ENCODE results near the gene ACSS2.

ACSS2 gene

DNA sequence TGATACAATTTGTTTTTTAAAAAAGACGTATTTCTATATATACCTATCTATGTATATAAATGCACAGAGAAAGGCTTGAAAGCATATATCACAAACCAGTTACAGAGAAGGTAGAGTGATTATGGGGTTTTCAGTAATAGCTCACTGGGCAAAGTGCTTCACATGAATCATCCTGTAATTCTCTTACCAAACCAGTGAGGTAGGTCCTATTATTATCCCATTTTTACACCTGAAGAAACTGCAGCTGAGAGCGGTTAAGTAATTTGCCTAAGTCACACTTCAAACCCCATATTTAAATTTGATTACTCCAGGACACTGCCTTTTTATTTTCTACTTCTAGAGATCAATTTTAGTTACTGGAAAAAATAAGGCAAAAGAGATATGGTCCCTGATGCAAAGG is 74.8 kb downstream of the ACSS2 start:
- DNase-seq: no peak

DNA sequence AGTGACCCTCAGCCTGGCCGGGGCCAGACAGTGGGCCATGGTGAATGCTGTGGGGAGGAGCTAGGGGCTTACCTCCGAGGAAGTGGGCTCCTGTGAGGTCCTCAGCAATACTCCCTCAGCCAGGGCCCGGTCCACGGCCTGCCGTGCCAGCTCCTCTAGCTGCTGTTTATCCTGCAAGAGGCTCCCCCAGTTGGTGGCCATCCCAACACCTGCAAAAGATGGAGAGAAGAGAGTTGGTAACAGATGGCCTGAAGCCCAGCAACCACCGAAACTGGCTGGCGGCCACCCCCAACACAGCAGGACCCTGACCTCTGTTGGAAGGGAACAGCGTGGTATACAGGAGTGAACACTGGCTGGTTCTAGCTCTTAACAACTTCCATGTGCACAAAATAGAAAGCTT is 75.2 kb downstream of the ACSS2 start:
- no peak for DNase-seq

DNA sequence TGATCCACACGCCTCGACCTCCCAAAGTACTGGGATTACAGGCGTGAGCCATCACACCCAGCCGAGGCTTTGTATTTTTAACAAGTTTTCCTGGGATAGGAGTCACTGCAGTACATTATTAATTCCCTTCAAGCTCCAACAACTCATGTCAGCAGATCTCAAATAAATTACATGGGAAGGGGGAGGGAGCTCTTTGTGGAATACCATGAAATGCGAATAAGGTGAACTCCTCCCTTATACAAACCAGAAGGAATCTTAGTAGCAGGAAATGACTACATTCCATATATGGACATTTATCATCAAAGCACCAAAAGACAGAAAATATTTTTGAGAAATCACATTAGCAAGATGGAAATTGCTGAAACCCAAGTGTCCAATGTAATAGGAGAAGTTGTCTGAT is 76.3 kb downstream of the ACSS2 start:
- DNase-seq: no peak

DNA sequence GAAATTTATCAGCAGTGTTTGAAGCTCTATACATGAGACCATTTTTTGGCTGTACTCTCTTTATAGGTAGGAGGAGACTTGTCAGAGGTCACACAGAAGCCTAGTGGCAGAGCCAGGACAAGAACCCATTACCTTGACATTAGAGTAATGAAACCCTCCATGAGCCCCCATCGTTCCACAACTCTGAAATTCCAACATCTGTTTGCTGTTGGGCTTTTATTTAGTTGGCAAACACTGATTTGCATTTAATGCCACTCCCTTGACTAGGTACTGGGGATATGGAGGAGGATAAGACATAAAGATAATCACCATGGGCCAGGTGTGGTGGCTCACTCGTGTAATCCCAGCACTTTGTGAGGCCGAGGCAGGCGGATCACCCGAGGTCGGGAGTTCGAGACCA is 77.5 kb downstream of the ACSS2 start:
- no peak for DNase-seq

DNA sequence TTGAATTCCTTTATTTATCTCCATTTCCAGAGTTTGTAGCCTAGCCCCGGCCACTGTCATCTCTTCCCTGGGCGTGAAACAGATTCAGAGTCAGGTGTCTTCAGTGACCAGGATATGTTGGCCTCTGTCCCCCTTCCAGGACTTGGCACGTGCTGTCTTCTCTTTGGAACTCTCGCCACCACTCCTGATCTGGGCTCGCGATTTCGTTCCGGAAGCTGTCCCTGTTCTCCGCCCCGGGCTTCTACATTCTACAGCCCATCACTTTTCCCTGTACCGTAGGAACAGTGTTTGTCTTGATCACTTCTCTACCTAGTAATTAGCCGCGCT is 78.5 kb downstream of the ACSS2 start:
- DNase-seq: no peak

DNA sequence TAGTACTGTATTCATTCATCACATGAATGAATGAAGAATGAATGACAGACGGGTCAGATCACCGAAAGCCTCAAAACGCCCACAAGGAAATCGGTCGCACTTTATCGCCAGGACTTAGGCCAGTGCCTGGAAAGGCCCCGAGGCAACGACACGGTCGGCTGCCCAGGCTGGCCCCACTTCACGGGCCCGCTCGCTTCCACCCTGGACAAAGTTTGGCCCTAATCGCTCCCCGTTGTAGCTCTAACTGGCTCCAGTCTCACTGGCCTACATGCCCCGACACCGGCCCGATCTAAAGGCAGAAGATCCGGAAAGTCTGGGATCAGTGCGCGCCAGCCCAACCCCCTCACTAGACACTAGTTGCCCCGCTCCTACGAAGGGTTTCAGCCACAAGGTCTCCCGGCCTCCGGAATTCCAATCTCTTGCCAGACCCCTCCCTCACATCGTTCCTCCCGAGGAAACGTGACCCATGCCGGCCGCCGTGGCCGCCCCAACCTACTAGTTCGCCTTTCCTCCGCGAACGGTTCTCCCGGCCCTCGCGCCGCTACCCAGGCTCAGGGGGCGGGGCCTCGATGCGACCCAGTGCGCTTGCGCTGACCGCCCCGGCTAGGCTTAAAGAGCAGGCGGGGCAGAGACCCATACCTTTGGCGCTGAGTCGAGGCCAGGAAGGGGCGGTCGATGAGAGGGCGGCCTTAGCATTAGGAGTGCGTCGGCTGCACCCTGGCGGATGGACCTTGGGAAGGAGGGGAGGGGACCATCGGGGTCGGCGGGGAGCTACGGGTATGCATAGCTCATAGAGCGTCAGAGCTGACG is 79.0 kb downstream of the ACSS2 start, which contains the start of the genes GSS and MYH7B:
TSS of gene GSS (minus strand) at position 576 of the 810 bp plus-strand sequence. CDS start 3,954 bp downstream, outside the sequence.
TSS of gene MYH7B (plus strand) at position 638 of the 810 bp plus-strand sequence. CDS start 22,138 bp downstream, outside the sequence.
- DNase-seq: peak; percentile 97

DNA sequence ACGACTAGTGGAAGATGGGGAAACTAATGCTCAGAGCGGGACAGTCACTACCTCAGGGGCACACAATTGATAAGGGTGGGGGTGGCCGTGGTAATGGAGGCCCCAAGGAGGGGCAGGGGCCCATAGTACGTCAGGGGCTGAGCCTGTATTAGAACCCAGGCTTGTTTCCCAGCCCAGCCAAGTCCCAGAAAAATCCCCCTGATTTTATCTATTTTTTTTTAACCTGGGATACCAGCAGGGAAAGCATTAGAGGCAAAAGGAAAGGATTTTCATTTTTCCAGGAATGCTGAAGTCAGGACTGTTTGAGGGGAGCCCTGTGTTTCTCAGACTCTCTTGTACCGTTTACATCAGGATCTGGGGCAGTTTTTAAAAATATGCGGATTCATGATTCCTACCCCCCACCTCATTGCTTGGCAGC is 79.6 kb downstream of the ACSS2 start:
- DNase-seq: no peak

DNA sequence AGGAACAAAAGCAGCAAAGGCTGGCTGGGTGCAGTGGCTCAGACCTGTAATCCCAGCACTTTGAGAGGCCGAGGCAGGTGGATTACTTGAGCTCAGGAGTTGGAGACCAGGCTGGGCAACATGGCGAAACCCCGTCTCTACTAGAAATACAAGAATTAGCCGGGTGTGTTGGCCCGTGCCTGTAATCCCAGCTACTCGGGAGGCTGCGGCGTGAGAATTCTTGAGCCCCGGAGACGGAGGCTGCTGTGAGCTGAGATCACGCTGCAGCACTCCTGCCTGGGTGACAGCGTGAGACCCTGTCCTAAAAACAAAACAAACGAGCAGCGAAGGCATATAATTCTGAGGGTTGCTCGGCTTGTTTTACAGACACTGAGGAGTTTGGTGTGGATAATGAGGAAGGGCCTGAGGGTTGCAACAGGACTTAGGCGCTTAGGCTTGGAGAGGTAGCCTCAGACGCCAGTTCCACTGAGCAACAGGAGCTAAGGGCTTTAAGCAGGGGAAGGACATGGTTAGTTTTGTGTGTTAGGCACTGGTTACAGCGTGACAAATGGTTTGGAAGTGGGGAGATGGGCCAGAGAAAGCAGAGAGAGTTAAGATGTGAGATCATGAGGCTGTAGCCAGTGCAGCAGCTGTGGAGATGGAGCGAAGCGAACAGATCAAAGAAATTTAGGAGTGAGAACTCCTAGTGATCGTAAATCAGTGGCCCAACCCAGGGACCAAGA is 80.5 kb downstream of the ACSS2 start:
- no peak for DNase-seq

DNA sequence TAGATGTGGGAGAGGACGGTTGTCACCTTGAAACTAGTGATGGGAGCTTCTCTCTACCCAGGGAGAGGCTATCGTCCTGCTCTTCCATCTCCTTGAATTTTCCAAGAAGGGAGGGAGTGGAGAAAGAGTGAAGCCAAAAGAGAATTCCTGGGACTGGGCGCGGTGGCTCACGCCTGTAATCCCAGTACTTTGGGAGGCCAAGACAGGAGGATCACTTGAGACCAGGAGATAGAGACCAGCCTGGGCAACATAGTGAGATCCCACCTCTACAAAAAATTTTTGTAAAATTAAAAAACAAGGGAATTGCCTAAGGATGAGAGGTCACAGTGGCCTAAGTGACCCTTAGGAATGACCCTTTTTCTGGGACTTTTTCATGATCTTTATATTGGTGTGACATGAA is 88.1 kb downstream of the ACSS2 start:
- no peak for DNase-seq

DNA sequence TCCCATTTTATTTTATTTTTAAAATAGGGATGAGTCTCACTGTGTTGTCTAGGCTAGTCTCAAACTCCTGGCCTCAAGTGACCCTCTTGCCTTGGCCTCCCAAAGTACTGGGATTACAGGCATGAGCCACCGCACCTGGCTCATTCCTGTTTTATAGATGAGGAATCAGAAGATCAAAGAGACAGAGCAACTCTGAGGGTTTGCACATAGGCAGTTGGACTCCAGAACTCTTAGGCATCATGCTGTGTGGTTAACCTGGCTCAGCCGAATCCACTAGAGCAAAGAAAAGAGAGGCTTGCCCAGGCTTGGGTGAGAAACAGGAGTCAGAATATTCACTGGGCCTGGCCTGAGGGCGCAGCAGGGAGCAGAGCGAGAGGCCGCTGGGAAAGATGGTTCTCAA is 88.6 kb downstream of the ACSS2 start:
- no peak for DNase-seq

DNA sequence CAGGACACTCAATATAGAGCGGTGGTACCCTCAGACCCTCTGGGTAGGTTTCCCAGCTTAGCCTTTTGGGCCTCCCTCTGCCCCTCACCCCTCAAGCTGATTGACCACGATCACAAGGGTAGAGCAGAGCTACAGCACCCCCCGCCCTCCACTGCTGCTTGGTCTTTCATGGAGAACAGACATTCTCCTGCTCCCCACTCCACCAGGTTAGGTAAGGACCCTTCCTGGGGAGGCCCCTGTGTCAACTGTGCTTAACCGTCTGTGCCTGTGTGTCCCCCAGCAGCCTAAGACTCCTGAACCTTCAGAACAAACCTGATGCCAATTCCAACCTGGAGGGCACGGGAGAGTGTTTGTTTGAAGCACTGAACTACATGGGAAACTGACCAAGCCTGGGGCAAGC is 91.0 kb downstream of the ACSS2 start:
- no peak for DNase-seq

DNA sequence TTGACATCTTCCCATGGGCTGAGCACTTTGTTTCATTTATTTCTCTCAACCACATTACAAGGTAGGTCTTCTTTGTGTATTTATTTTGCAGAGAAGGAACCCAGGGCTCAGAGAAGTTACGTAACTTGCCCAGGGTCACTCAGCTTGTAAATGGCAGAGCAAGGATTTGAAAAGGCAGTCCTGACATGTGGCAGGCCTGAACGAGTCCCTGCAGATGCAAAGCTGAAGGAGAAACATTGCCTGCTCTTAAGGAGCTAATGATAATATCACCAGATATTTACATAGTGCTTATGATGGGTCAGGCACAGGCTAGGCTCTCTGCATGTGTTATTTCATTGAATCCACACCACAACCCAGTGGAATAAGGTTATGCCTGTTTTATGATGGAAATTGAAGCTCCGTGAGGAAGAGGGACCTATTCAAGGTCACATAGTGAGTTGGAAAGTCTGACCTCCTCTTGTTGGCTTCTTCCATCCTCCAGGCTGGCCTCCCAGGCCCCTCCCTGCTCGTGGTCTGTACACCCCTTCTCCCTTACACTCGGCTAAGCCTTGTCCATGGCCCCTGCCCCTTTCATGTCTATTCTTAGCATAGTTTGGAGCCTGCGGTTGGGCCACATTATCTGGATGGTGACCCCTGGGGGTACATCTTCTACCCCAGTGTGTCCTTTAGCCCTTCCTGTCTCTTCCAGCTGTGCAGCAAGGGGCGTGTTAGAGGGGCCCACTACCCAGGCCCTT is 91.8 kb downstream of the ACSS2 start:
- DNase-seq: no peak

DNA sequence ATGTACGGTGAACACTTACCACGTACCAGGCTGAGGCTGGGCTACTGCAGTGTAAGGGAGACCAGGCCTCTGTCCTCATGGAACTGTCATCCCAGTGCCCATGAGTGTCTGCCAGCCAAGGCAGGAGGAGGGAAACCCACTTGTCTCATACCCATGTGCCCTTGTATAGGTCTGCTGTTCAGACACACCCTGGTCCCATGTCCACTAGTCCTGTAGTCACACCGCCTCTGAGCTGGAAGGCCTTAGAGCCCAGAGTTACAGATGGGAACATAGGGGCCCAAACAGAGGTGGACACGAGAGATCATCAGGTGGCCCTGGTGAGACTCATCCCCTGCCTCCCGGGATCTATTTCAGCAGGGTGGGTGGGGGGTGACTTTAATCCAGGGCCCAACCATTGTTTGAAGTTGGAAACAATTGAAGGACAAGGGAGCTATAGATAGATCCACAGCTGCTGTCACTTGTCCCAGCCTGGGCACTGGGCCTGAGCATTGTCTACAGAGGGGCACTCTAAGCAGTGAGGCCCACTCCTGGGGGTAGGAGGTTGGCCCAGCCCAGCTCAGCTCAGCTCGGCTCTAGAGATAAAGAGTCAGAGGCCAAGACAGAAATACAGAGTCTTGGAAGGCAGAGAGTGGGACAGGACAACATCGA is 93.9 kb downstream of the ACSS2 start:
- DNase-seq: no peak

DNA sequence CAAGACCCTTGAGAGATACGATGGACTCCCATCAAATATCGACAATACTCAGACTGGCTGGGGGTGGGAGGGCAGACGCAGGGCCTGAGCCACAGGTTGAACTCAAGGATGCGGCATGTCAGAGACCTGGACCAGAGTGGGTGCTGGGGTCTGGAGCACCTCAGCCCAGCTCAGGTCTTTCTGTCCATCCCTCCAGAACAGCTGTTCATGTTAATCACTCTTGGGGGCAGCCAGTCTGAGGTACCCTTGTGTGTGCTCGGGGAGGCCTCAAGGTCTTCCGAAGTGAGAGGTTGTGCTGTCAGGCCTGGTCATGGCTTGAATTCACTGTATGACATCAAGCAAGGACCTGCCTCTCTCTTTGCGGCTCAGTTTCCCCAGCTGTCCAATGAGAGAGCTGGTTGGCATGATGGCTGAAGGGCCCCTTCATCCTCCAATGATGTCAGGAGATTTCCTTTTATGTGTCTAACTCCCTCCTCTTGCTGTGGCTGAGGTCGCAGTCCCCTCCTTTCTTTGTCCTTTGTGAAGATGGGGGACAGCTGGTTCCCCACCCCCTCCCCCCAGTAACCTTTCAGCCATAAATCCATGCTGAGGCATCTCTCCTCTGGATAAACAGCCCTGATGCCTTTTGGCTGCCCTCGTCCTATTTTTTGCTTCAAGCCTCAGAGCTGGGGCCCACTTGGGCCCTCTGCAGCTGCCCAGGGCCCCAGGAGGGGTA is 94.6 kb downstream of the ACSS2 start:
- no peak for DNase-seq

DNA sequence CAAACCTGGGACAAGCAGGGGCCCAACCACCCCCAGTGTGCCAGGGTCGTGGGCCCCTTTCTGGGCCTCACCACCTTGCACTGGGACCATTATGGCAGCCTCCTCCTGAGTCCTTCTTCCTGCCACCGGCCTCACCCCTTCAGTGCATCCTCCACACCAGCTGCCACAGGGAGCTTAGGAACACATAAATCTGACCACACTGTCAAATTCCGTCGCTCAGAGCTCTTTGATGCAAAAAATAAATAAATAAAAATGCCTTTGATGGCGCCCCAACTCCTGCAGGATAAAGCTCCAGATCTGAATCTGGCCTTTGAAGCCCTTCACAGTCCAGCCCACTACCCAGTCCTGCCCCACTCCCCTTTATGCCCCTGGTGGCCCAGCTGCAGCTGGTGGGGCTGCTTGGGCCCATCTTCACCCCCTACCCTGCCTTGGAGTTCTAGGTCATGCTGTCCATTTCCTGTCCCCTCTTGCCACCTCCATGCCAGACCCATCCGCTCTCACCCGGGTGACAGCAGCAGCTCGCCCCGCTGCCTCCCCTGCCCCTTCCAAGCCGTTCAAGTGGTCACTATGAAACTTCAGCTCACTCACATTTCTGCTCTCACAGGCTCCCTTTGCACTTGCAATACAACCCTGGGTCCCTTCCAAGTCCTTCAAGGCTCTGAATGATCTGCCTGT is 95.3 kb downstream of the ACSS2 start:
- DNase-seq: no peak

DNA sequence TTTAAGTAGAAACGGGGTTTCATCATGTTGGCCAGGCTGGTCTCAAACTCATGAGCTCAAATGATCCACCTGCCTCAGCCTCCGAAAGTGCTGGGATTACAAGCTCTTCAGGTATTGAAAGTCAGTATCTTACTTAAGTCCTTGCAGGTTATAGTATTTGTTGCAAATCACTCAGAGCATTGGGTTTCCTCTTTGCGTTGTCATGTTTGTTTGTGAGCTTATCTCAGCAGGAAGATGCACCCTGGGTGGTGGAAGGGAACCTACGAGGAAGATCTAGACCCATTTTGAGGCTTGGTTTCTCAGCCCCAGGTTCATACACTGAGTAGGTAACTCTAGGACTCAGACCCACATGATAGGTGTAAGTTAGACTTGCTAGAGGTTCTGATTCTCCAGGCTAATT is 97.8 kb downstream of the ACSS2 start:
- no peak for DNase-seq

DNA sequence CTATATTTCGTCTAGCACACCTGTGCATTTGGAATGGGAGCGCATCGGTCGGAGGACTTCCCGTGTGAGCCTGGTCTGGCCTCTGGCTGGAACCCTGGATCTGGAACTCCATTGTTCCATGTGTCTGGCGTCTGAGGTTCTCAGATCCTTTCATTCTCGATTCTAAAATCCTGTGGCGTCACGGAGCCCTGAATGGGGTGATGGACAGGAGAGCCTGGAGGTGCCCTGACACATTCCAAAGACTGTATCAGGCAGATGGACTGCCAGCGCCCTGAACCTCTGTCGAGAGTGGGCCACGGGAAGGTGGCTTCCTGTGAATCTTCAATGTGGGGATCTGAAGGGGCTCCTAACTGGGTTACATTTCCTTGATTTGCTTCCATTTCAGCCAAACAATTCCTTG is 99.9 kb downstream of the ACSS2 start:
- DNase-seq: no peak
